Endothelial cell (in vitro differentiated cells): Measurements from ENCODE around the gene MCHR2. TPM values are rescaled to one million over a fixed set of nuclear protein-coding genes. Genes with fewer than 3 reads are reported as not detected.

Source experiments
- DNase-seq: peaks from one replicate; pipeline ENCODE4 v3.0.0; 2021; ENCODE audit warnings: low spot score
- H3K27ac Mint-ChIP-seq: one replicate; pipeline ENCODE4 v1.8.0; 2021; ENCODE audit warnings: mixed read lengths, inconsistent platforms; ENCODE audit not compliant: unreplicated experiment
- H3K27me3 Mint-ChIP-seq: one replicate; pipeline ENCODE4 v1.8.0; 2021; ENCODE audit warnings: mild to moderate bottlenecking, moderate library complexity, mixed read lengths, inconsistent platforms; ENCODE audit not compliant: unreplicated experiment
- H3K36me3 Mint-ChIP-seq: one replicate; pipeline ENCODE4 v1.8.0; 2021; ENCODE audit warnings: mild to moderate bottlenecking, low read depth, mixed read lengths, inconsistent platforms; ENCODE audit not compliant: unreplicated experiment
- H3K4me1 Mint-ChIP-seq: one replicate; pipeline ENCODE4 v1.8.0; 2021; ENCODE audit warnings: mild to moderate bottlenecking, mixed read lengths, inconsistent platforms; ENCODE audit not compliant: unreplicated experiment
- H3K4me3 Mint-ChIP-seq: one replicate; pipeline ENCODE4 v1.8.0; 2021; ENCODE audit warnings: mild to moderate bottlenecking, mixed read lengths, inconsistent platforms; ENCODE audit not compliant: unreplicated experiment
- H3K9me3 Mint-ChIP-seq: one replicate; pipeline ENCODE4 v1.8.0; 2021; ENCODE audit warnings: mixed read lengths, inconsistent platforms; ENCODE audit not compliant: unreplicated experiment
- total RNA-seq: library from RNA; stranded (reverse); fragmentation: NEBNext Ultra II Directional; extraction: Animal tissue kit (Norgen Biotek cat#: 25700); gene quantifications from one replicate; pipeline ENCODE4 v1.2.1, GENCODE V29; 2021; ENCODE audit not compliant: unreplicated experiment
- TF ChIP-seq, protein P1 (sequence below): fragments of 200-600 bp; sonication (generic); IDR thresholded peaks from one replicate; pipeline ENCODE4 v1.5.0; 2021; ENCODE audit warnings: antibody characterized with exemption; ENCODE audit not compliant: unreplicated experiment

Gene MCHR2
- total RNA-seq, 1 donor from 2014 or later, result not detected

DNA sequence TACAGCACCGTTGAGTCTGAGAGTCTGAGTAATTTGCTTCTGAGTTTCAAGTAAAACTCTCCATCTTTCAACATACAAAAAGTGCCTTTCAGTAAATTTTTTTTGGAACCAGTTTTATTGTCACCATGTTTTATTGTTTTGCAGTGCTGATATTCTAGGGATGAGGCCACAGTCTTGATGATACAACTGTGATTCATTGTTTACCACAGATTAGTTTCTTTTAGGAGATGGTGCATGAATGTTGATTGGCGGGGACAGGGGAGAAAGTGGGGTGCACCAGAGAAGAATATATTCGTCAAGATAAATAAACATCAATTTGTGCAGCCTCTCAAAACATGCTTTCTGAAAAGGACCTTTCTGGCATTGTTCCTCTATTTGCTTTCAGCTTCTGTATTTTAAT is 109.0 kb downstream of the MCHR2 start:
- H3K36me3 Mint-ChIP-seq, result no peaks in the 10 kb centered on the region
- TF ChIP-seq, protein P1, sequence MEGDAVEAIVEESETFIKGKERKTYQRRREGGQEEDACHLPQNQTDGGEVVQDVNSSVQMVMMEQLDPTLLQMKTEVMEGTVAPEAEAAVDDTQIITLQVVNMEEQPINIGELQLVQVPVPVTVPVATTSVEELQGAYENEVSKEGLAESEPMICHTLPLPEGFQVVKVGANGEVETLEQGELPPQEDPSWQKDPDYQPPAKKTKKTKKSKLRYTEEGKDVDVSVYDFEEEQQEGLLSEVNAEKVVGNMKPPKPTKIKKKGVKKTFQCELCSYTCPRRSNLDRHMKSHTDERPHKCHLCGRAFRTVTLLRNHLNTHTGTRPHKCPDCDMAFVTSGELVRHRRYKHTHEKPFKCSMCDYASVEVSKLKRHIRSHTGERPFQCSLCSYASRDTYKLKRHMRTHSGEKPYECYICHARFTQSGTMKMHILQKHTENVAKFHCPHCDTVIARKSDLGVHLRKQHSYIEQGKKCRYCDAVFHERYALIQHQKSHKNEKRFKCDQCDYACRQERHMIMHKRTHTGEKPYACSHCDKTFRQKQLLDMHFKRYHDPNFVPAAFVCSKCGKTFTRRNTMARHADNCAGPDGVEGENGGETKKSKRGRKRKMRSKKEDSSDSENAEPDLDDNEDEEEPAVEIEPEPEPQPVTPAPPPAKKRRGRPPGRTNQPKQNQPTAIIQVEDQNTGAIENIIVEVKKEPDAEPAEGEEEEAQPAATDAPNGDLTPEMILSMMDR, result no peak
- H3K27me3 Mint-ChIP-seq, result no peaks in the 10 kb centered on the region
- H3K4me3 Mint-ChIP-seq, result no peak overlapping the region
- H3K27ac Mint-ChIP-seq, result no peak overlapping the region
- H3K9me3 Mint-ChIP-seq, result no peaks in the 10 kb centered on the region
- no peaks in the 10 kb centered on the region for H3K4me1 Mint-ChIP-seq
- no peak for DNase-seq

DNA sequence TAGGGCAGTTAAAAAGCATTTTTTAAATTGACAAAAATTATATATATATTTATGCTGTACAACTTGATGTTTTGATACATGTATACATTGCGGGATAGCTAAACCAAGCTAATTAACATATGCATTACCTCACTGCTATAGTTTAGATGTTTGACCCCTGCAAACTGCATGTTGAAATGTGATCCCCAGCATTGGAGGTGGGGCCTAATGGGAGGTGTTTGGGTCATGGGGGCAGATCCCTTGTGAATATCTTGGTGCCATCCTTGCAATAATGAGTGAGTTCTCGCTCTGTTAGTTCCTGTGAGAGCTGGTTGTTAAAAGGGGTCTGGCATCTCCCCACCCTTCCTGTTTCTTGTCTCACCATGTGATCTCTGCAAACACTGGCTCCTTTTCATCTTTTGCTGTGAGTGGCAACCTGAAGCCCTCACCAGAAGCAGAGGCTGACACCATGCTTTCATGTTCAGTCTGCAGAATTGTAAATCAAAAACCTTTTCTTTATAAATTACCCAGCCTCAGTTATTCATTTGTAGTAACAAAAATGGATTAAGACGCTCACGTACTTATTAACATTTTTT is 111.8 kb downstream of the MCHR2 start:
- Mint-ChIP-seq H3K27me3 (no peaks in the 10 kb centered on the region), H3K4me1 (no peaks in the 10 kb centered on the region), H3K4me3 (no peak overlapping the region), H3K36me3 (no peaks in the 10 kb centered on the region), H3K27ac (no peak overlapping the region), H3K9me3 (no peaks in the 10 kb centered on the region)
- DNase-seq, result no peak
- TF ChIP-seq, protein P1, result no peak

DNA sequence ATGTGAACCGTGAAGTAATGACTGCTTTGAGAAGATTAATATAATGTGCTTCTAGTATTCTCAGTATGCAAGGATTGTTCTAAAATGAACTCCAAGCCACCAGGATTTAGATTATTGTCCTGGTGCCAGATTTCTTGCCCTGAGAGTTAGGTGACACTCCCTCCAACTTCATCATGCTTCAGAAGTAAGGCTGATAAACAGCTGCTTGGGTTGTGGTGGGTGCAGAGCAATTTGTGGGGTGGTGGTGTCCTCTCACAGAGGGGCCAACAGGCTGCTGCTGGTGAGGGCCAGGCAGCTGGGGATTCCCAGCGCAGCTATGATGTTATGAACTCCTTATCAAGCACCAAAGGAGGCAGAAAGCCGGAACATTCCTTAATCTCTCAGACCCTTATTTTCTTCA is 114.6 kb downstream of the MCHR2 start:
- TF ChIP-seq, protein P1, result no peak
- H3K27me3 Mint-ChIP-seq, result no peaks in the 10 kb centered on the region
- no peak overlapping the region for H3K27ac Mint-ChIP-seq
- no peaks in the 10 kb centered on the region for H3K4me1 Mint-ChIP-seq
- DNase-seq, result no peak
- H3K9me3 Mint-ChIP-seq, result no peaks in the 10 kb centered on the region
- no peaks in the 10 kb centered on the region for H3K36me3 Mint-ChIP-seq
- no peak overlapping the region for H3K4me3 Mint-ChIP-seq

DNA sequence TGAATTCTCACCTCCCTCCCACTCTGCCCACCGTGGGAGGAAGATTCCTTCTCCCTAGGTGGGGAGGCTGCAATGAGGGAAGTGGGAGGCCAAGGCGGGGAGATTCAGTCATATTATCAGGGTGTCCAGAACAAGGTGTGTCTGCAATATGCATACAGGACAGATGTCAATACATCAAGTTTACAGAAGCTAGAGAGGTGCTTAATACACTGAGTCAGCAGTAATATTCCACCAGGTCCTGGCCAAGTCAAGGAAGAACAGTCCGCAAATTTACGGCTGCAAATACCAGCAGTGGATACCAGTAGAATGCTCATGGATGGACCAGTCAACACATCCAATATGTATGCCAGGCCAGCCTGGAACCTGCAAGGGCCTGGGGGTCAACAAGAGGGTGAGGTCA is 119.0 kb downstream of the MCHR2 start:
- Mint-ChIP-seq H3K36me3 (no peaks in the 10 kb centered on the region), H3K9me3 (no peaks in the 10 kb centered on the region), H3K4me1 (no peaks in the 10 kb centered on the region), H3K27ac (no peak overlapping the region), H3K4me3 (no peak overlapping the region), H3K27me3 (no peaks in the 10 kb centered on the region)
- no peak for DNase-seq
- TF ChIP-seq, protein P1, result no peak

DNA sequence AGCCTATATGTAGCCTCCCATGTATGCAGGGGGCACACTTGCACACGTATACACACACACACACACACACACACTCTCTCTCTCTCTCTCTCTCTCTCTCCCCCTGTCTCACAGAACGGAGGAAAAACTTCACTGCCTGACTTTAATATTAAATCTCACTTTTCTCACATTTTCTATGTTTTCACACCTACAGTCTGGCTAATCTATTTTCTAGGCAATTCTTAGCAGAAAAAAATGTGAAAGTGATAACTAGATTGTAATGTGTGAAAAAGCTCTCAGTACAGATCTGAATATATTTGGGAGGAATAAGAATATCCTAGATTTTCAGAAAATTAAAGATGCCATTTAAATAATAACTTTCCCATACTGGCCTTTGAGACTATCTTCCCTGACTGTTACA is 120.9 kb downstream of the MCHR2 start:
- no peak for DNase-seq
- no peaks in the 10 kb centered on the region for H3K36me3 Mint-ChIP-seq
- no peak overlapping the region for H3K4me3 Mint-ChIP-seq
- H3K27ac Mint-ChIP-seq, result no peak overlapping the region
- TF ChIP-seq, protein P1, result no peak
- peaks cover 4% of the 10 kb centered on the region for H3K4me1 Mint-ChIP-seq
- H3K9me3 Mint-ChIP-seq, result no peaks in the 10 kb centered on the region
- H3K27me3 Mint-ChIP-seq, result no peaks in the 10 kb centered on the region
